Suppressor macrophage treated with lipopolysaccharide for 4 hours (primary cell): ENCODE results near the gene NCKAP5.

Experiments
- DNase-seq: peaks from one replicate; pipeline ENCODE4 v3.0.0-alpha.2; 2020

Gene NCKAP5

DNA sequence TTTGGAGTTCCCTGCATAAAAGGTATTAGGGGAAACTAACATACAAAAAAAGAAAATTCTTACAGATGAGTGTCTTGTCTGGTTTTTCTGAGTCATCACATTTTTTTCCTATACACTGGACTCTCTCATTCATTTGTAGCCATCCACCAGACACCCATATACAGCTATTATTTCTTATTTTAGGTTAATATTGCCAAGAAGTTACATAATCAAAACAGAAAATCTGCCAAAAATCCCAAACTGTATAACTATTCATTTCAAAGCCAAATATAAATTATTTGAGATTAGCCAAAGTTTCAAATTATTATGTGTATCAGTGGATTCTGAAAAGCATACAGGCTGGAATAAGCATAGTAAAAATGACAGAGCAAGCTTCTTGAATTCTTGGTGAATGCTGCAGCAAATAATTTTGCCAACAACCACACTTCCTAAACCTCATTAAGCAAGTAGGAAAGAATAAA, 191.2 kb downstream of the NCKAP5 start:
- no peak for DNase-seq

DNA sequence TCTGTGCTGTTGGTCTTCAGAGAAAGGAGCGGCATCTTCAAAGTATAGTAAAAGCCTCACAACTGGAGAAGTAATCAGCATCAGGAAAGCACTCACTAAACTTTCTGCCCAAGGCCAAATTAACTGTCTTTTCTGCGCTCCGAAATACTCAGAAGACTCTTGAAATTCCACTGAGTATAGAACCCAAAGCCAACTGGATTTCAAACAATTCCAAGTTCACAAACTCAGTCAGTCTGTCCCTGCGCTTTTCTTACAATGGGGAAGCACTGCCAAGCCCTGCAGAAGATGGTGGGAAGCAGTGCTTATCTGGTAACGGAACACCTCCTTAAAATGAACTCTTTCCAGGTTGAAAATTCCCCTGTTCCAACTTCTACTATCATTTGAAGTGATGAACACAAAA, 193.5 kb downstream of the NCKAP5 start:
- no peak for DNase-seq

DNA sequence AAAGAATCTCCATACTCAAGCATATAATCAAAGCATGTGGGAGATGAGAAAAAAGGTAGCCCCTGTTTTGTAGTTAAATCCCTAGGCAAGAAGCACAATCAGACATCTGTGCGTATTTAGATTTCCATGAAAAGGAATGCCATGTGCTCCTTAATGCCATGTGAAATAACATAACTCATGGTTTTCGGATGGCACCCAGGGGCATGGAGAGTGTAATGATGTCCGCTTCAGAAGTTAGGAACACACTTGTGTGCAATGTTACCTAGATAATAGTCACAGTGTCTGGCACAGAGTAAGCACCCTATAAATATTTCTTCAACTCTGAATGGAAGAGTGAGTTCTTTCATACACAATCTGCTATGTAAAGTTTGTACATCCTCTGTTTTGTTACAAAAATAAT, 197.0 kb downstream of the NCKAP5 start:
- DNase-seq, result no peak

DNA sequence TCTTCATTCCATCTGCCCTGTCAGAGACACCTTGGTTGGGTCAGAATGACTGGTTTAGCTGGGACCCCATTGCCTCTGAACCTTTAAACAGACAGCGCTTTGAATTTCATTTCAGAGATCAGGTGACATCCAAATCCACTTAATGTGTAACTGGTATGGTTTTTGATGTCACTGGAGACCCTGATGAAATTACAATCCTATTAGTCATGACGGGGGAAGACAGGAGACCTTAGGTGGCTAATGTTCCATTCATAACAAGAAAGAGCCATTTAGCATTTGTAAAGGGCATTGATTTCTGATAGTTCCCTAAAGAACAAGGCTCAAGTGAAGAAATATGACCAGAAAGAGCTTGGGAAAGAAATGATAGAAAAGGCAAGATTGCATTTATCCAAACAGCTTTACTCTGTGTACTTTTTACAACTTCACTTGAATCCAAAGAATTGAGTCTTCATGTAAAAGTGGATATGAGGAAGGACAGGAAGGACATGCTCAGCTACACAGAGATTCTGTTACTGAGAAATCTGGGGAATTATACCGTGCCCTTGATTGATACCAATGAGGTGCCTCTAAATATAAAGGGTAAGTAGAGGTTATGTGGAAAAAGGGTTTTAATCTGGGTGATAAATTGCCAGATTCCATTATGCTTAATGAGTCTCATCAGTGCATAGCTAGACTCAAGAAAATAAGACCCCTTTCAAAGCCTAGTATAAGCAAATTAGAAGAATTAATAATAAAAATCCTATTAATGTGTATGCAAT, 198.2 kb downstream of the NCKAP5 start:
- DNase-seq, result no peak

DNA sequence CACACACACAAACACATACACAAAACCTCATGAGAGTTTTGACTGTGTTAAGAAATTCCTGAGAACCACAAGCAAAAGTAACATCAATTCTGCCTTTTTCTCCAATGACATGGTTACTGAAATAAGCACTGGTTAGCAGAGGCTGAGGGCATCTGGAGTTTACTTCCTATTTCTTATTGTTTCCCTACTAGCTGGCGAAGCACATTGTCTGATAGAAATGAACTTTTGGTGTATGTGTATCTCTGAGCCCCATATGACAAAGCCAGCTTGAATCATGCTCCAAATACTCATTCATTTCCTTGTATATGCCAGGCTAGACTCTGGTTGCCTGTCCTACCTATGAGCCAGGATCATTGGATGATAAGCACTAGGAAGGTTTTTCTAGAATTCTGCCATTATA, 203.1 kb downstream of the NCKAP5 start:
- DNase-seq, result no peak

DNA sequence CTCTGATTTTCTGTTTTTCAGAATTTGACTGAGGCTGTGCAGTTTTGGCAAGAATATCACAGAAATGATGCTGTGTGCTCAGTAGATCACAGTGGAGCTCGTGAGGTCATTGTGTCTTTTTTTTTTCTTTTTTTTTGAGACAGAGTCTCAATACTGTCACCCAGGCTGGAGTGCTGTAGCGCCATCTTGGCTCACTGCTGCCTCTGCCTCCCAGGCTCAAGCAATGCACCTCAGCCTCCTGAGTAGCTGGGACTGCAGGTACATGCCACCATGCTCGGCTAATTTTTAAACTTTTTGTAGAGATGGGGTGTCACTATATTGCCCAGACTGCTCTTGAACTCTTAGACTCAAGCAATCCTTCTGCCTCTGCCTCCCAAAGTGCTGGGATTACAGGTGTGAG, 203.6 kb downstream of the NCKAP5 start:
- no peak for DNase-seq

DNA sequence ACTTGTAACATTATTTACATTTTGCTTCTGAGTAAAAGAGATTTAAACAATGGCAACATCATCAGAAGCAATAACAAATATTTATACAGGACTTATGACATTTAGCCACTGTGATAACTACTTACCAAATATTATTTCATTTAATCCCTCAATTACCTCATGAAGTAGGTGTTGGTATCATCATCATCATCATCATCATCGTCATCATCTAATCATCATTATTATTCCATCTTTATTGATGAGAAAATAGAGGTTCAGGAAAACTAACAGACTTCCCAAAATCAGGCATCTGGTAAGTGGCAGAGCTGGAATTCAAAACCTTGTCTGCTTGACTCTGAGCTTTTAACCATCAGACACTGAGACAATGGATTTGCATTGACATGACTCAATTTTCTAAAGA, 204.4 kb downstream of the NCKAP5 start:
- DNase-seq, result no peak

DNA sequence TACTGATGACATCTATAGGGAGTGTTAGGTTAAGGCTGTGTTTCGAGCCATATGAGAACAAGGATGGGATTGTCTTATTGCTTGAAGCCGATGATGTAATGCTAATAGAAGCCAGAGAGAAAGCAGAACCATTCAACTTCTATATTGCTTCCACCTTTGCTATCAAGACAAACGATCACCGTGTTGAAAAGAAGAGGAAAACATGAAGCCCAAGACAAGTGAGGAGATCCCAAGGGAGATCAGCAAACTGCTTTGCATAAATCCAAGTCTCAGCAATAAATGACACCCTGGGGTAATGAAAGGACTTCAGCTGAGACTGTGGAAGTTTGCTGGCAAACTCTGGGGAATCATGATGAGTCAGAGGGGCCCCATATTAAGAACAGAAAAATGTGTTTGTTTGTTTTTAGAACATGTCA, 206.2 kb downstream of the NCKAP5 start:
- no peak for DNase-seq

DNA sequence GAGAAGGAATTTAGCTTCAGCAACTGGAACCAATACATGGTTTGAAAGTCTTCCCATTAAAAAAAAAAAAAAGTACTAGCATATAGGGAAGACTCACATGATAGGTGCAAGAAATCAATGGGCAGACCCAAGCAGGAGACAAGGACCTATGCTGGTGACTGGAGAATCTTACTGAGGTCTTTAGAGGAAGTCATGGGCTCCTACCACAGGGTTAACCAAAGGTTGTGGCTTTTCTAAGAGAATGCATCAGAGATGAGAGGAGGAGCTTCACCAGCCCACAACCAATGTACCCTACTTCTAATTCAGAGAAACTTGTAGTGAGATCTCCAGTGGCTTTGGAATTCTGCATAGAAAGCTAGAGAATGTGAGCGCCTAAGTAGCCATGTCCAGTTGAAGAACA, 207.4 kb downstream of the NCKAP5 start:
- no peak for DNase-seq

DNA sequence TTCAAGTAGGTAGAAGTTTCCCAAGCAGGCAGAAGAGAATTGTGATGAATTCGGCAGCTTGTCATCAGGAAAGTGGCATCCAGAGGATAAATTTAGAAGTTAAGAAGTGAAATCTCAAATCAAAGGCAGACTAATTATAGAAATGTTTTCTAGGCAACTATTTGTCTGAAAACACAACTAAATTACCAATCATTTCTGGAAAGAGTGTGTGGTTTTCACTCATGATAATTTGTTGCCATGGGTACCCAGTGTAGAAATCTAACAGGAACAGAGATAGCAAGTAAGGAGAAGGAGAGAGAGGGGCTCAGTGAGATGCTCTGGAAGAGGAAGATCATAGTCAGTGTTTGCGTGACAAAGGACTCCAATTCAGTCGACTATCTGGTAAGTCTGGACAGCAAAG, 208.1 kb downstream of the NCKAP5 start:
- DNase-seq, result no peak

DNA sequence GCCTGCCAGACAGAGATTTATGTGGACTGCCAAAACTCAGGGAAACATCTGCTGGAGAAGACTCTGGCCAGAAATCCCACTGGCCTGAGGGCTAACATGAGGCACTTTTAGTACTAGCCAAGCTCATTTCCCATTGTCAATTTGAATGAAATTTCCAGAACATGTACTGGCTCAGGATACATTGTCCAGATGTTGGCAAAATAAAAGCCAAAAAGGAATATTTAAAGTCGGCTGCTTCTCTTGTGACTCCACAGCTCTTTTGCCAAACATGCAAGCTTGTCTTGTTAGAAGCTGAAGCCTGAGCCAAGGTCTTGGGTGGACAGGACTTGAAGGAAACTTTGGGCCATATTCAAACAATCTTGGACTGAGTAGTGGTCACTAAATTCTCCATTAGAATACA, 215.5 kb downstream of the NCKAP5 start:
- DNase-seq, result no peak

DNA sequence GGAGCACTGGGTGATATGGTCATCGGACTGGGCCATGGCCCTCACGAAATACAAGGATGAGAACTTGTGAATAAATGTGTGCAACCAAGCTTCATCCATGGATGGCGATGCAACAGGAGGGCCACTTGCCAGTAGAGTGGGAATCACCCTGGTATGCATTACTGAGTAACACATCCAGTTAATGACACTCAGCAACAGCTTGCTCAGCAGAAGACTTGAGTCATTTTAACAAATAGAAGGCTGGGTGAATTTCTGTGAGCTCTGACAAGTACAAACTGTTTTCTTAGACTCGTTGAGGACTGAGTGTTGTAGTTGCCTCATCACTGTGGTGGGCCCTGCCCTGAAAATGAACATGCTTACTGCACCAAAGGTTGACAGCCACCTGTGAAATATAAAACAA, 221.6 kb downstream of the NCKAP5 start:
- DNase-seq, result no peak

DNA sequence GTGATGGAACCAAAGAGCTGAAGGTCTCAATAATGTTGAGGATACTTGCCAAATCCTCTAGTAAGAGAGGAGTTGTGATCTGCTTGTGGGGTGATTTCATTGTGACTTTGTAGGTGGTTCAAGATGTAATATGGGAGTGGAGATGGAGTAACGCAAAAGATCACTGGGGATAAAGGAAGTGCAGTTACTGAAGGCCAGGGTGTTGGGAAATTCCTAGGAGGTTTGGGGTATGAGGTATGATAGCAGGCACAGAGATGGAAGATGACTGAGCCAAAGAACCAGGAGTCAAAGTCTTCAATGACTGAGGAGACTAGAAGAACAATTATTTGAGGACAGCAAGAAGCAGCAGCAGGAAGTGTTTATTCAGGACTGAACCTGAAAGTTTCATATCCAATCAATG, 222.6 kb downstream of the NCKAP5 start:
- no peak for DNase-seq

DNA sequence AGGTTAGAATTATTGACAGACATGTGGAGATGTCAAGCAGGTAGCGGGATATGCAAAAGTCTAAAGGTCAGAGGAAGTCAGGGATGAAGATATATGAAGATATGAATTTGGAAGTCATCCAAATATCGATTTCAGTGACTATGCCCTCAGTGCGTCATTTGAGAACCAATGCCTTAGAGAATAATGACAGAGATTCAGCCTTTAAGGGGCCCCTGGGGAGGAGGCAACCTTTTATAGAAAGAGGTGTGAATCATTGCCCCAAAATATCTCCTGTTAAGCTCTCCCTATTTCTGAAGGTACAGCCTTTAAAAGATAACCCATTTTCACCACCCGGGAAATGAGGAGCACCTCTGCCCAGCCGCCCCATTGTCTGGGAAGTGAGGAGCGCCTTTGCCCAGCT, 223.4 kb downstream of the NCKAP5 start:
- DNase-seq, result no peak

DNA sequence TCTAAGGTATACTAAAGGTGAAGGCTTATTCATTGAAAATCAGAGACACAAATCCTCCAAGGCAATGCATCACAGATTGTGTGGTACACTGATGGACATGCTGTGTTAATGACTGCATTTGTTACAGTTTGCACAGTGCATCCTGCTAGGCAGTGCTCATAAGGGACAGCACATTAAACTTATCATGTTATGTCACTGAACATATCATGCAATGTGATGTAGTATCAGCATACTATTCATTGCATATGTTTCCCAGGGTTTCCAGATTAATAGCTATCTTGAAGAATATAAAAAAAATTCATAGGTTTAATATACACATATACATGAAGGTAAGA, 225.3 kb downstream of the NCKAP5 start:
- no peak for DNase-seq

DNA sequence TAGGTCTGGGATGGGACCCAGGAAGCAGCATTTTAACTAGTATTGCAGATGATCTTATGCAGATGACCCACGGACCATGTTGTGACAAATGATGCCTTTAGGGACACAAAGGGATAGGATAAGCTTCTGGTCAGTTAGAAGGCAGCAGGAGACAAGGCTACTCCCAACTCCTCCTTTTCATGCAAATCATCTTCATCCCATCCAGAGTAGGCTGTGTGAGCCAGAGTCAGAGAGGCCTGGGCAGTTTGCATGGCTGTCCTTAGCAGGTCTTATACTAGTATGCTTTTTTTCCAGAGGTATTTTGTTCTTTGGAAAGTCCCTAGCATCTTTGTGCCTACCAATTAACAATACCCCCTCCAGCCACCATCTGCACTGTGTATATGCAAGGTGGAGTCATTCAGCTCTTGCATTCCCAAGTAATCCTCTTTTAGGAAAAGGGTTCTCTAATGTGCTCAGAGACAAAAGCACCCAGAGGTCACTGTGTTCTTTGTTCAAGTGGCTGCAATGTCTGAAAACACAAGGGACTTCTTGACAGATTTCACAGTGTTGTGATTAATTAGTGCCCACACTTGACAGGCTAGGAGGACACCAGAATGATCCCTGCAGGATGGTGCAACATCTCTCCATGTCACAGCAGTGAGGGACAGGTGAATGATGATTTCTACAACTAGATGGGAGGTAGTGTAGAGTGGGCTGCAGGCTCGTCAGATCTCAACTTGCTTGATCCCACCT, 225.8 kb downstream of the NCKAP5 start:
- no peak for DNase-seq

DNA sequence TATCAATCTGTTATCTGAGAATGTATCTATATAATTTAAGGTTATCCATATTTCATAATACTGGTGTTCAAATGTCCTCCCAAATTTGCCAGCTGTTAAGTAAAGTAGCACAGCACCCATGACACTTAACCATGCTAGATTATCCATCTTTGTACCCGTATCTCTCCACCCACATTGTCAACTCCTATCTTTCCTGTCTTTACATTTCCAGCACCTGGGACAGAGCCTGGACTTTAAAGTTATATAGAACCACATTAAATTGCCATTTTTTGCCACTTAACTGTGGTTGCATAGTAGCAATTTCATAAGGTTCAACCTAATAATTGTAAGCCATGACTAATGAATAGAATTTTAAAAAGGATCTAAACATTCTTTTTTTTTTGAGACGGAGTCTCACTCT, 226.7 kb downstream of the NCKAP5 start:
- no peak for DNase-seq

DNA sequence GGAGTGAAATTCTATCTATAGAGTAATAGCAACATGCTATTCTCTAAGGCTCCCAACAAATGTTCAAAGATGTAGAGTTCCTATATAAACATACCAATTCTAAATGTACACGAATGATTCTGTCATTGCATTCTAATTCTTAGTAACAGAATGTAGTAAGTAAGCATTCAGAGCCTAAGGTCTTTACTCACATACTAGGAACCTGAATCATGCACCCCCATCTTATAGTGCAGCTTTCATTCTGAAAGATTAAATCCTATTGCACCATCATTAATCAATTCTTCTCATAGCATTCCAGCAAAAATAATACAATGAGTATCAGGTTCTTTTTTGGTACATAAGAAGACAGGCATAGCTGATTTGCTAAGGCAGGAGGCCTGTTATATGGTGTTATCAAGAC, 230.0 kb downstream of the NCKAP5 start:
- DNase-seq, result no peak

DNA sequence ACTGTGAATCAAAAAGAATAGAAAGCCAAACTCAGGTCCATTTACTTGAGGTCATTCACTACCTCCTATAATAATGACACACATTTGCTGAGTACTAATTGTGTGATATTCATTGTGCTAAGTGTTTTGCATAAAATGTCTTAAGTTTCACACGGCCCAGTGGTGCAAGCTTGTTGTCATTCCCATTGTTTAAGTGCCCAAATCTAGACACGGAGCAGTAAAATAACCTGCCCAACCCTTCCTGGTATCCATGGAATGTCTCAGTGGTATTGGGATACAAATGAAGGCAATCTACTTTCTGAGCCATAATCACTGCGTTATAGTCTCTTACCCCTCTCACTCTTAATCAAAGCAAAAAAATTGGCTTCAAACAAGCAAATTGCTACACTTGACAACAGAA, 233.3 kb downstream of the NCKAP5 start:
- no peak for DNase-seq

DNA sequence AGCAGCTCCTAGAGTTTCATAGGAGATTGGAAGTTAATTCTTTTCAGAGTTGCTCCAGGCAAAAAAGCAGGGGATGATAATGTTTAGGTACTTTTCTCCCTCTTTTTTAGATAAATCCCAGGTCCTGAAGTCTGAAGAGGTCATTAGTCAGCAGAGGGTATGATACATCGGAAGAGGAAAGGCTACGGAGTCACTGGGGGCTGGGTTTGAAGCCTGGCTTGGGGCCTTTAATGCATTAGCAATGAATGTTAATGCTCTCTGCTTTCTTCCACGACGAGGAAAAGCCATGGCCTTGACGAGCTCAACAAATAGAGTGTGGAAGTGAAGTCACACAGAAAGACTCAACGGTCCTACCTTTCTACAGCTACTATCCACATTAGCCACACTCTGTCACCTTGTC, 235.1 kb downstream of the NCKAP5 start:
- DNase-seq, result no peak

DNA sequence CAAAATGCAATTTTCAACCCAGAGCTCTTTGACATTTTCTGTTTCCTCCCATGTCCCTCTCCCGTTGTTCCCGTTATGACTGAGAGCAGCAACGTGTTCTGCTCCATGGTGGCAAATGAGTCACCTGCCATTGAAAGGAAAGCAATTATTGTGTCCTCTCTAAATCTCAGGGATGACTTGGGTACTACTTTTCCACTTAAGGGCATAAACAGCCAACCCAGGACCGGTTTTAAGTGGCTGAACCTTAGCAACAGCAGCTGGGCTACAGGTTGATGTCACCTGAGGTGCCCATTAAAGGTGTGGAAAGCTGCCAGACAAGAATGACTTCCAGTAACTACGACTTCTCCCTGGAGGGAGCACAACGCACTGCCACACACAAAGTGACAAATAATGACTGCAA, 236.8 kb downstream of the NCKAP5 start:
- DNase-seq, result no peak

DNA sequence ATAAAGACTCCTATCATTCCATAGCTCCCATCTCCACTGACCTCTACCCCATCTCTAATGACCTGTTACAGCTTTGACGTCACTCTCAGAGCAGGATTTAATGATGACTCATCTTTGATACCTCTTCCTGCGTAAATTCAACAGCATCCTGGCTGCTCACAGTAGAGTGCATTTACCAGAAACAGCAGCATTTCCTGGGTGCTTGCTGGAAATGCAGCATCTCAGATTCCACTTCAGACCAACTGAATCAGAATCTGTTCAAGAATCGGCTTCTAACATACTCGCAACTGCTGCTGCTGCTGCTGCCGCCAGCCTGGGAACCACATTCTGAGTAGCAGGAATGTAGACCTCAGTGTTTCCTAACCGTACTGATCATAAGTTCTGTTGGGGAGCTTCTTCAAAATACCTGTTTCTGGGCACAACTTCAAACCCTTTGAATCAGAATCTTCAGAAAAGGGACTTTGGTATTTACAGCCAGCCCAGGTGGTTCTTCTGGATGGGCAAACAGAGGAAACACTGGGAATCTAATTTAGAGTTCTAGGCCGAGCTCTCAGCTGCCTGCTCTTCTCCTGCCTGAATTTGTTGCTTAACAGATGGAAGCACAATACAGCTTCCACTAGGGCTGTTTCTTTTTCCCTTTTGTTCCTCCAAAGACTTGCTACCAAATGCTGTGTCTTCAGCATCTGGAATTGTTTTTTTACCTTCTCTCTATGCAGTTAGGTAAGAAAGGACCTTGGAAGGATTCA, 241.4 kb downstream of the NCKAP5 start:
- DNase-seq, result no peak

DNA sequence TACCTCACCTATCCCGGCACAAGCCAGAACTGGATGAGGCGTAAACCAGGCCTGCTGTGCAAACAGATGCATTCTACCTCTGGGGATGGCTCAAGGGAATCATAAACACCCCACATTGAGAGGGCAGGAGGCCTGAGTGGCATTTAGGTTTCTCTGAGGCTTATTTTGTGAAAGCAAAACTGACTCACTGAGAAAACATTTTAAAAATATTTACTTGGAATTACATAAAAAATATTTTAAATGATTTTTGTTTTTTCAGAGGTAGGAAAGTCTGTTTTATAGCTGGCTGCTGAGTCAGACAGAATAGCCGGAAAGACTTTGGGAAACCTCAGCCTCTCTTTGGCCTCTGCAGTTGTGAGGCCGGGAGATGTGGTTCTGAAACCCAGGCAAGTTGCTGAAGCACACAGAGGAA, 244.1 kb downstream of the NCKAP5 start:
- DNase-seq, result no peak

DNA sequence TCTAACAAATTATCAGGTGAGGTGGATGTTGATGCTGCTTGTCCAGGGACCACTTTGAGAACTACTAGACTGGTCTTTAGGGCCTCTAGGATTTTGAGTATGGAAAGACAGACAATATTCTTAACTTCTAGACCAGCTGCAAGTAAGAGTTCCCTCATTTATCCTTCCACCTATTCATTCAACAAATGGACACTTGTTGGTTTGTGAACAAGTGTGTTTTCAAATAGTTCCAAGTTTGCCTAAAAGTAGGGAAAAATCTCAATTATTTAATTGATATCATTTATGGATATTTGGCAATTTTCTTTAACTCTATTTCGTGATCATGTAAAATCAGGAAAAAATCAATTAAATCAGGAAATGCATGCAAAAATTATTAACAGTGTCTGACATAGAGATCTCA, 245.4 kb downstream of the NCKAP5 start:
- no peak for DNase-seq
